Osteoblast (primary cell): ENCODE measurements around the gene MYRFL. TPM values are rescaled to one million over a fixed set of nuclear protein-coding genes. Genes with fewer than 3 reads are reported as not detected.

ENCODE experiments used
- DNase-seq: peaks from one replicate; pipeline ENCODE4 v3.0.0; 2011; ENCODE audit warnings: low spot score, mixed read lengths; ENCODE audit not compliant: insufficient read length; ENCODE audit errors: missing footprints
- H2AFZ ChIP-seq: 2 replicates; pipeline ENCODE4 v1.6.0; 2011; ENCODE audit warnings: mild to moderate bottlenecking, low read length
- H3K27ac ChIP-seq: 2 replicates; pipeline ENCODE4 v1.5.1; 2011; ENCODE audit warnings: mild to moderate bottlenecking, low read depth, low read length, moderate library complexity
- H3K27me3 ChIP-seq: 2 replicates; pipeline ENCODE4 v1.6.0; 2012; ENCODE audit warnings: mild to moderate bottlenecking, control low read depth, inconsistent platforms, low read length, moderate library complexity; ENCODE audit not compliant: insufficient read depth
- H3K36me3 ChIP-seq: 2 replicates; pipeline ENCODE4 v1.5.1; 2011; ENCODE audit warnings: mild to moderate bottlenecking, low read length, control low read depth, moderate library complexity; ENCODE audit not compliant: insufficient read depth
- H3K4me1 ChIP-seq: 2 replicates; pipeline ENCODE4 v1.5.1; 2011; ENCODE audit warnings: mild to moderate bottlenecking, low read length, control low read depth, moderate library complexity; ENCODE audit not compliant: insufficient read depth
- H3K4me2 ChIP-seq: 2 replicates; pipeline ENCODE4 v1.6.0; 2011; ENCODE audit warnings: mild to moderate bottlenecking, low read length; ENCODE audit not compliant: insufficient read depth
- H3K4me3 ChIP-seq: fragments of 200-600 bp; sonication (generic); 3 replicates; pipeline ENCODE4 v1.5.1; 2012; ENCODE audit warnings: mild to moderate bottlenecking, low read length, inconsistent platforms; ENCODE audit not compliant: insufficient read depth
- H3K79me2 ChIP-seq: 2 replicates; pipeline ENCODE4 v1.6.0; 2012; ENCODE audit warnings: mild to moderate bottlenecking, low read length, control low read depth, inconsistent platforms; ENCODE audit not compliant: insufficient read depth
- H3K9me3 ChIP-seq: 2 replicates; pipeline ENCODE4 v1.5.1; 2011; ENCODE audit warnings: low read depth, low read length, control low read depth
- H4K20me1 ChIP-seq: 2 replicates; pipeline ENCODE4 v1.6.0; 2012; ENCODE audit warnings: mild to moderate bottlenecking, low read length, control low read depth; ENCODE audit not compliant: insufficient read depth
- CTCF ChIP-seq: IDR thresholded peaks from 2 replicates; pipeline ENCODE4 v1.5.1; 2011; ENCODE audit warnings: mild to moderate bottlenecking, low read depth, low read length, moderate library complexity; ENCODE audit errors: extremely low read depth
- total RNA-seq: library from RNA; depleted of rRNA; stranded (reverse); fragments of >200 nt; gene quantifications from 2 replicates; pipeline ENCODE4 v1.2.3, GENCODE V29; 2012

MYRFL gene
- total RNA-seq, 1 donor = not detected

- TF ChIP-seq CTCF = no peak
- Histone ChIP-seq H3K79me2 (no peaks in the 10 kb centered on the region), H3K27me3 (no peaks in the 10 kb centered on the region), H3K36me3 (no peaks in the 10 kb centered on the region), H3K4me2 (no peak overlapping the region), H2AFZ (no peak overlapping the region), H3K27ac (no peak overlapping the region), H3K9me3 (no peaks in the 10 kb centered on the region), H3K4me1 (peaks cover 5% of the 10 kb centered on the region), H3K4me3 (no peak overlapping the region), H4K20me1 (no peaks in the 10 kb centered on the region)
- DNase-seq = no peak
Observed at GRCh38 chr12:69821032-69821455, 4.0 kb upstream of the MYRFL start.

DNA sequence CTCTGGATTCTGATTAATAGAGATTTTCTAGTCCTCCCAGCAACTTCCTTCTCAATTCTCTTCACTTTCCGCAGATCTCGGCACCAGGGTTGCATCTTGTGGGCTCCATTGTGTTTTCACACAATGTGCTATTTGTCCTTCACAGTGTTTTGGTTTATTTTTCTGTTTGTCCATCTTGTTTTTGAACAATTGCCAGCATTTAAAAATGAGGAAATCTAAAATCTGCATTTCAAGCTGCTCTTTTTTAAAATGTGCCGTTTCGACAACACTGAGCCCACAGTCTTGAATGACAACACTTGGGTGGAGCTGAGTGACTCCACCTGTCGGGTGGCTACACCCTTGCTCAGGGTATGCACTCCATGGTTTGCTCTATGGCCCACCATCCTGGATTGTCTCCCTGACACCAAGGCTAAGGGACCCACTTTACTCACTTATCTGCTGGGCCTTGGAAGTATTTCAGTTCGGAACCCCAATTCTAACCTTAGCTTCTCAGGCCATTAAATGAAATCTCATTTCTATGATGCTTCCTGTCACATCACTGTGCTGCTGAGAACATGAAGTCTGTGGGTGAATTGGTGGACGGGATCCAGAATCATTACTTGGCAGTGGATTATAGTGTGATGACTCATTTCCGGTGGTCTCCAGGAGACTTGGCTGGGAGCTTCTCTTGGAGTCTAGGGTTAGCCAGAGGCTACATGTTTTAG lies 3.4 kb upstream of the MYRFL start:
- peak overlapping the region; percentile 3 for H3K4me2 ChIP-seq
- no peak overlapping the region for H2AFZ ChIP-seq
- no peaks in the 10 kb centered on the region for H3K79me2 ChIP-seq
- H4K20me1 ChIP-seq = no peaks in the 10 kb centered on the region
- H3K4me3 ChIP-seq = no peak overlapping the region
- DNase-seq = peak; percentile 59
- H3K27me3 ChIP-seq = no peaks in the 10 kb centered on the region
- no peaks in the 10 kb centered on the region for H3K9me3 ChIP-seq
- peaks cover 5% of the 10 kb centered on the region for H3K4me1 ChIP-seq
- no peak for TF ChIP-seq CTCF
- H3K36me3 ChIP-seq = no peaks in the 10 kb centered on the region
- H3K27ac ChIP-seq = no peak overlapping the region

DNA sequence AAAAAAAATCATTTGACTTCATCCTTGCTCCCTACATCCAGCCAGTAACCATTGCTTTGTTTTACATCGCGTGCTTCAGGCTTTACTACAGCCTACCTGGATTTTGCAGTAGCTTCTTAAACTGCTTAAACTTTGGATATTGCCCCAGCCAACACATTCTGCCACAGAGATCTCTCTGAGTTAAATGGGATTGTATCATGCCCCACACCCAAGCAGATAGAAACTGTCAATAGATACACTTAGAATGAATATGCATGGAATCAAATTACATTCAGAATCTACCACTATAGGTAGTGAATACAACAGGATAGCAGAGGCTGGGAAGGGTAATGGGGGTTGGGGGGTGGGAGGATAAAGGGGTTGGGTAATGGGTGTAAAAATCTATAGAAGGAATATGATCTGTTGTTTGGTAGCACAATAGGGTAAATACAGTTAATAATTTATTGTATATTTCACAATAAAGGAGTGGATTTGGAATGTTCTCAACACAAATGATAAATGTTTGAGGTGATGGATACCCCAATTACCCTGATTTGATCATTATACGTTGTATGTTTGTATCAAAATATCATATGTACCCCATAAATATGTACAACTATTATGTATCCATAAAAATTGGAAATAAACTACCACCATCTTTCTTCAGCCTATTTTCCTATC lies 2.7 kb upstream of the MYRFL start:
- H3K4me1 ChIP-seq = peaks cover 5% of the 10 kb centered on the region
- no peak overlapping the region for H3K4me2 ChIP-seq
- no peaks in the 10 kb centered on the region for H3K27me3 ChIP-seq
- no peaks in the 10 kb centered on the region for H3K79me2 ChIP-seq
- no peak overlapping the region for H2AFZ ChIP-seq
- H4K20me1 ChIP-seq = no peaks in the 10 kb centered on the region
- no peak for TF ChIP-seq CTCF
- H3K27ac ChIP-seq = no peak overlapping the region
- H3K36me3 ChIP-seq = no peaks in the 10 kb centered on the region
- H3K4me3 ChIP-seq = no peak overlapping the region
- no peaks in the 10 kb centered on the region for H3K9me3 ChIP-seq
- DNase-seq = no peak

DNA sequence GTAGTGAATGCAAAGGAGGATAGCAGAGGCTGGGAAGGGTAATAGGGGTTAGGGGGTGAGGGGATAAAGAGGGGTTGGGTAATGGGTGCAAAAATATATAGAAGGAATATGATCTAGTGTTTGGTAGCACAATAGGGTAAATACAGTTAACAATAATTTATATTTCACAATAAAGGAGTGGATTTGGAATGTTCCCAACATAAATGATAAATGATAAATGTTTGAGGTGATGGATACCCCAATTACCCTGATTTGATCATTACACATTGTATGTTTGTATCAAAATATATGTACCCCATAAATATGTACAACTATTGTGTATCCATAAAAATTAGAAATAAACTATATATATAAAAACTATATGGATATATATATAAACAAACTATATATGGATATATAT lies 999 bp upstream of the MYRFL start:
- no peak for TF ChIP-seq CTCF

More for the DNA sequence above, 999 bp upstream of the MYRFL start:
- no peak for DNase-seq
- H2AFZ ChIP-seq = no peak overlapping the region
- peaks cover 5% of the 10 kb centered on the region for H3K4me1 ChIP-seq
- no peaks in the 10 kb centered on the region for H3K79me2 ChIP-seq
- no peaks in the 10 kb centered on the region for H3K9me3 ChIP-seq
- H3K36me3 ChIP-seq = no peaks in the 10 kb centered on the region
- H3K4me2 ChIP-seq = no peak overlapping the region
- no peaks in the 10 kb centered on the region for H3K27me3 ChIP-seq
- no peak overlapping the region for H3K27ac ChIP-seq
- H3K4me3 ChIP-seq = no peak overlapping the region
- H4K20me1 ChIP-seq = no peaks in the 10 kb centered on the region
